B cell (primary cell): ENCODE data around the gene RAB3D. TPM values are rescaled to one million over a fixed set of nuclear protein-coding genes. Genes with fewer than 3 reads are reported as not detected.
A peak's percentile ranks its signal among the peaks of the same experiment; 100 is the strongest.

Source experiments
- ATAC-seq: fragments of 200-7000 bp; cut with Tn5 transposase; one replicate; pipeline ENCODE4 v1.10.0; 2021; ENCODE audit warnings: low read depth, mild to moderate bottlenecking, moderate number of reproducible peaks, moderate library complexity
- CTCF ChIA-PET: fragments of 350-600 bp; sonication (Branson Sonifier 250); formaldehyde crosslinking; loops from one replicate; lab custom pipeline; 2021; ENCODE audit warnings: antibody characterized with exemption, inconsistent platforms; lab: Charles Lee
- POLR2A ChIA-PET: fragments of 350-600 bp; sonication (Branson Sonifier 250); formaldehyde crosslinking; loops from one replicate; lab custom pipeline; 2021; ENCODE audit warnings: antibody characterized with exemption; lab: Charles Lee
- DNase-seq: peaks from one replicate; pipeline ENCODE4 v3.0.0; 2013
- H2AFZ ChIP-seq: 2 replicates; pipeline ENCODE4 v1.6.1; 2012; ENCODE audit warnings: mild to moderate bottlenecking, low read depth, low read length; ENCODE audit not compliant: insufficient read depth, poor library complexity, severe bottlenecking
- H3K27ac ChIP-seq, 2 donors: 1 replicate in 1 of 2; 2 replicates in 1 of 2; pipeline ENCODE4 v1.5.1; 2012 to 2013; ENCODE audit warnings: low read length in 2 of 2, mild to moderate bottlenecking in 2 of 2, moderate library complexity in 1 of 2
- H3K27me3 ChIP-seq, 4 experiments: fragments of 200-600 bp in 1 of 4; sonication (generic) in 1 of 4; replicated peaks in 1 of 4; 1 replicate in 2 of 4; 2 replicates in 2 of 4; pipeline versions ENCODE4 v1.6.1 to v1.7.0; 2013 to 2016; ENCODE audit warnings: low read length in 3 of 4, mild to moderate bottlenecking in 2 of 4, mixed read lengths in 1 of 4, moderate library complexity in 1 of 4; ENCODE audit not compliant: insufficient read depth in 4 of 4, control insufficient read depth in 3 of 4; ENCODE audit errors: control extremely low read depth in 1 of 4
- H3K36me3 ChIP-seq, 2 experiments: replicated peaks in 1 of 2; 1 replicate in 1 of 2; 2 replicates in 1 of 2; pipeline versions ENCODE4 v1.6.1 to v1.7.1; 2013; ENCODE audit warnings: low read length in 1 of 2; ENCODE audit not compliant: insufficient read depth in 2 of 2, control insufficient read depth in 1 of 2; ENCODE audit errors: control extremely low read depth in 1 of 2, extremely low read depth in 1 of 2
- H3K4me1 ChIP-seq, 2 donors: fragments of 200-600 bp in 1 of 2; sonication (generic) in 1 of 2; 1 replicate in 1 of 2; 2 replicates in 1 of 2; pipeline versions ENCODE4 v1.5.1 to v1.6.1; 2013 to 2017; ENCODE audit warnings: low read length in 2 of 2; ENCODE audit not compliant: control insufficient read depth in 2 of 2, insufficient read depth in 2 of 2
- H3K4me2 ChIP-seq: replicated peaks from 2 replicates; pipeline ENCODE3; 2012; ENCODE audit warnings: mild to moderate bottlenecking, low read depth, low read length; ENCODE audit not compliant: poor library complexity, severe bottlenecking
- H3K4me3 ChIP-seq, 5 experiments: fragments of 200-600 bp in 1 of 5; sonication (generic) in 1 of 5; 1 replicate in 3 of 5; 2 replicates in 2 of 5; pipeline versions ENCODE4 v1.5.1 to v1.7.0; 2011 to 2016; ENCODE audit warnings: low read length in 4 of 5, mild to moderate bottlenecking in 4 of 5, low read depth in 2 of 5, control low read depth in 1 of 5, moderate library complexity in 1 of 5; ENCODE audit not compliant: insufficient read depth in 1 of 5; ENCODE audit errors: control extremely low read depth in 1 of 5, extremely low read depth in 1 of 5
- H3K79me2 ChIP-seq: fragments of 200-600 bp; sonication (generic); one replicate; pipeline ENCODE4 v1.6.0; 2016; ENCODE audit warnings: low read length; ENCODE audit not compliant: control insufficient read depth, insufficient read depth
- H3K9ac ChIP-seq: fragments of 200-600 bp; sonication (generic); 2 replicates; pipeline ENCODE4 v1.6.1; 2017; ENCODE audit warnings: mild to moderate bottlenecking, low read length, moderate library complexity
- H3K9me3 ChIP-seq, 3 donors: one replicate each; pipeline versions ENCODE4 v1.6.1 to v1.7.1; 2013; ENCODE audit warnings: low read length in 2 of 3; ENCODE audit not compliant: control insufficient read depth in 2 of 3, insufficient read depth in 1 of 3; ENCODE audit errors: control extremely low read depth in 1 of 3
- H4K20me1 ChIP-seq: 2 replicates; pipeline ENCODE4 v1.6.0; 2012; ENCODE audit warnings: mild to moderate bottlenecking, low read length; ENCODE audit not compliant: insufficient read depth, control insufficient read depth, poor library complexity, severe bottlenecking
- H3K27ac Mint-ChIP-seq: one replicate; pipeline ENCODE4 v1.8.0; 2021; ENCODE audit warnings: mixed read lengths
- H3K27me3 Mint-ChIP-seq: one replicate; pipeline ENCODE4 v1.8.0; 2021; ENCODE audit warnings: mixed read lengths
- H3K4me1 Mint-ChIP-seq: one replicate; pipeline ENCODE4 v1.8.0; 2021; ENCODE audit warnings: mixed read lengths
- H3K4me3 Mint-ChIP-seq: one replicate; pipeline ENCODE4 v1.8.0; 2021; ENCODE audit warnings: mixed read lengths
- H3K9me3 Mint-ChIP-seq: one replicate; pipeline ENCODE4 v1.8.0; 2022; ENCODE audit warnings: mixed read lengths; ENCODE audit not compliant: insufficient read depth
- CTCF ChIP-seq: fragments of 200-600 bp; IDR thresholded peaks from one replicate; pipeline ENCODE4 v1.8.0; 2022; ENCODE audit warnings: antibody characterized with exemption, mild to moderate bottlenecking
- EZH2 ChIP-seq: IDR thresholded peaks from 2 replicates; pipeline ENCODE4 v1.6.1; 2012; ENCODE audit warnings: borderline replicate concordance, low read depth, mild to moderate bottlenecking, moderate library complexity, low read length; ENCODE audit not compliant: insufficient read depth, poor library complexity, severe bottlenecking
- WGBS: methylation state at CpG from one replicate; pipeline ENCODE4 v1.1.5; 2013; ENCODE audit warnings: missing lambda C conversion rate; ENCODE audit not compliant: insufficient coverage; 5-methylcytosine and 5-hydroxymethylcytosine counted together
- intact Hi-C: fragments of 100-400 bp; cut with micrococcal nuclease; formaldehyde crosslinking; loops from one replicate; pipeline ENCODE4 v1.10.0; 2022
- polyA plus RNA-seq: library from polyadenylated mRNA; depleted of rRNA; stranded (reverse); fragments of >200 nt; gene quantifications from 2 replicates; pipeline ENCODE4 v1.2.3, GENCODE V29; 2012
- total RNA-seq, 2 donors: library from RNA; stranded (reverse); fragments of 120-200 nt in 1 of 2; gene quantifications; 1 replicate in 1 of 2; 2 replicates in 1 of 2; pipeline versions ENCODE4 v1.2.3 to v1.2.4, GENCODE V29; 2013 to 2022

The RAB3D gene
- total and polyA plus RNA-seq, 2 donors (not counting 1 experiment from before 2014, with no cell fraction given), result 5.3 to 8.9 TPM

- Histone ChIP-seq H3K27ac (peak overlapping the region in 1 of 2 donors; percentile 61), H3K9ac (no peak overlapping the region), H3K4me3 (no peak overlapping the region), H3K79me2 (no peaks in the 10 kb centered on the region), H2AFZ (peak overlapping the region; percentile 56), H3K36me3 (peaks cover 0 to 1% of the 10 kb centered on the region in 2 experiments), H3K4me2 (peak overlapping the region; percentile 72), H4K20me1 (no peaks in the 10 kb centered on the region), H3K27me3 (peaks cover 0 to 5% (median 0%) of the 10 kb centered on the region in 4 experiments), H3K9me3 (peaks cover 0 to 5% (median 0%) of the 10 kb centered on the region in 3 donors), H3K4me1 (peaks cover 31 to 43% of the 10 kb centered on the region in 2 donors)
- Mint-ChIP-seq H3K4me1 (peaks cover 38% of the 10 kb centered on the region), H3K27me3 (no peaks in the 10 kb centered on the region), H3K9me3 (no peaks in the 10 kb centered on the region), H3K4me3 (peak overlapping the region; percentile 75), H3K27ac (no peak overlapping the region)
- CTCF ChIA-PET, result interaction anchor here (1.1 to 1.6 kb wide), 2 partner anchors 30 to 58 kb away, joined by 3 to 10 read pairs; no protein-coding TSS in a partner anchor
- TF ChIP-seq EZH2, result no peak
- TF ChIP-seq CTCF, result no peak
- intact Hi-C loops, result no loop called here
- POLR2A ChIA-PET, result interaction anchor here (0.6 kb wide), 1 partner anchor 226 kb away, joined by 11 read pairs; no protein-coding TSS in a partner anchor
- WGBS, result 79% methylated on average over 15 of the region's 17 CpGs
- ATAC-seq (no peak), DNase-seq (no peak)
Measured at GRCh38 chr19:11324748-11325389, 14.6 kb downstream of the RAB3D start.
